GM18519 (cell line): ENCODE results near the gene UMODL1.
"Not testable (repeated sequence)": the region's sequence is repeated elsewhere in the genome, so short reads cannot be mapped to it uniquely, and the experiment has no call there.

Experiments
- ATAC-seq: cut with Tn5 transposase; IDR thresholded peaks from one replicate; pipeline ENCODE4 v1.9.1; 2021; ENCODE audit warnings: mild to moderate bottlenecking, moderate library complexity; ENCODE audit not compliant: unreplicated experiment, low FRiP score

UMODL1 gene

GRCh38 chr21:42160111-42160721 lies 89.1 kb downstream of the UMODL1 start:
- ATAC-seq = no peak

GRCh38 chr21:42160765-42161164 lies 89.6 kb downstream of the UMODL1 start:
- no peak for ATAC-seq

DNA sequence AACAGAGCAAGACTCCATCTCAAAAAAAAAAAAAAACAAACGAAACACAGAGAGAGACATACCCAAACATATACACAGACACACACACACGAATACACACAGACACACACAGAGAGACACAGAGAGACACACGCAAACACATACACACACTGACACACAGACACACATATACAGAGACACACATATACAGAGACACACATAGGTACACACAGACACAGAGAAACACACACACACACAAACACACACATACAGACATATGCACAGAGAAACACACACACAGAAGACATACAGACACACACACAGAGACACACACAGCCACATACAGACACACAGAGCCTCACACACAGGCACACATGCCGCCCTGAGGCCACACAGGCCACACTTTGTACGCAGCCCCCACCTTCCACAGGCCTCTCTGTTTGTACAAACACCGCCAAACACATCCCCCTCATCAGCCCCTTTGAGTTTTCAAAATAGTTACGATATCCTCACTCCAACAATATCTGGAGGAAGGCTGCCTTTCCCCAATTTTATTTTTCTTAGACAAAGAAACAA lies 90.4 kb downstream of the UMODL1 start:
- no peak for ATAC-seq

- no peak for ATAC-seq
These were observed 91.0 kb downstream of the UMODL1 start for GRCh38 chr21:42161956-42162681.

DNA sequence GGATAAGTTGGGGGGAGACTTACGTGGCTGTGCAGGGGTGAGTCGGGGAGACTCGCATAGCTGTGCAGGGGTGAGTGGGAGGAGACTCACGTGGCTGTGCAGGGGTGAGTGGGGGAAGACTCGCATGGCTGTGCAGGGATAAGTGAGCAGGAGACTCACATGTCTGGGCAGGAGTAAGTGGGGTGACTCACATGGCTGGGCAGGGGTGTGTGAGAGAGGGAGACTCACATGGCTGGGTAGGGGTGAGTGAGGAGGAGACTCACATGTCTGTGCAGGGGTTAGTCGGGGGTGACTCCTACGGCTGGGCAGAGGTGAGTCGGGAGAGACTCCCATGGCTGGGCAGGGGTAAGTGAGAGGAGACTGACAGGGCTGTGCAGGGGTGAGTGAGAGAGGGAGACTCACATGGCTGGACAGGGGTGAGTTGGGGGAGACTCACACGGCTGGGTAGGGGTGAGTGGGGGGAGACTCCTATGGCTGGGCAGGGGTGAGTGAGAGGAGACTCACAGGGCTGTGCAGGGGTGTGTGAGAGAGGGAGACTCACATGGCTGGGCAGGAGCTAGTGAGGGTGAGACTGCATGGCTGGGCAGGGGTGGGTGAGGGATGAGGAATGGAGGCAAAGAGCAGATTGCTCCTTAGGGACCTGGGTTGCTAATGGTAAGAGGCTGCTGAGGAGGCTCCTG lies 91.9 kb downstream of the UMODL1 start:
- ATAC-seq = no peak

DNA sequence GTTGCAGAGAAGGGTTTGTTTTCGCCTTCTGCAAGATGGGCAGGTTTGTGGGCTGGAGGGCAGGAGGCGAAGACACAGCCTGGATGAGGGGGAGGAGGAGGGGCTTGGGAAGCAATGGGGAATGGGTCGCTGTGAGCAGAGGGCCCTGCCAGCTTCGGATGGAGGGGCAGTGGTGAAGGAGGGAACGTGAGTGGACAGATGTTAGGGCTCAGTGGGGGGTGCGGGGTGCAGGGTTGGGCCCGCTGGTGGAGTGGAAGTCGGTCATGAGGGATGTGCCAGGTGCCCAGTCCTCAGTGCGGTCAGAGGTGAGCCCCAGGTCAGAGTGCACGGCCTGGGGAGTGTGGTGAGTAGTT lies 92.4 kb downstream of the UMODL1 start:
- ATAC-seq = no peak

- no peak for ATAC-seq
These were observed 93.1 kb downstream of the UMODL1 start for GRCh38 chr21:42164064-42164789.

GRCh38 chr21:42164818-42165217 lies 93.7 kb downstream of the UMODL1 start:
- ATAC-seq = no peak

DNA sequence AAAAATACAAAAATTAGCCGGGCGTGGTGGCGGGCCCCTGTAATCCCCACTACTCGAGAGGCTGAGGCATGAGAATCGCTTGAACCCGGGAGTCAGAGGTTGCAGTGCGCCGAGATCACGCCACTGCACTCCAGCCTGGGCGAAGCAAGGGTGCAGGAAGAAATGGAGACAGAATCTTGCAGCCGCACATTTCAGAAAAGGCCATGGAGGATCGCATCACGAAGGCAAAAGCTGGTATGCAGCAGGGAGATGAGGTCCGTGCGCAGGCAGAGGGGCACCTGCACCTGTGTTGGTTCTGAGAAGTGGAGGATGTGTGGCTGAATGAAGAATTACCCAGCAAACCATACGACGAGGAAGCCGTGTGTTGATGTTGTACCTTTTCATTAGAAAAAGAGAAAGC lies 94.8 kb downstream of the UMODL1 start:
- ATAC-seq = no peak

- no peak for ATAC-seq
These were observed 98.6 kb downstream of the UMODL1 start for GRCh38 chr21:42169758-42170157.

- ATAC-seq = no peak
These were observed 100.3 kb downstream of the UMODL1 start for GRCh38 chr21:42171091-42172053.

GRCh38 chr21:42172596-42173483 lies 101.7 kb downstream of the UMODL1 start:
- ATAC-seq = no peak

DNA sequence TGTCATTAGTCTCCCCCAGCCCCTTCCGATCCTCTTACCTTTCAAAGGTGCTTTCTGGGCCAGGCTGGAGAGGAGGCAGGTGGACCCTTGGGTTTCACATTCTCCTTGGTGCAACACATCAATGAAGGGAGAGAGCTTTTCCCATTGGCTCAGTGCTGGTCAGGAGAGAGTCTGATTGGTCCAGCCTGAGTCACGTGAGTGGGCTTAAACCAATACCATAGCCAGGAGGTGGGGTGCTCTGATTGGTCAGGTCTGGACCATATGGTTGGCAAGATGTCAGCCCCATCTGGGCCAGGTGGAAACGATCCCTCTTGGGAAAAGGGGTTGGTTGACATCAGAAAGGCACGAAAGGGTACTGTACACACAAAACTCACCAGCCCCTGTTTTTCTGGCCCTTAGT lies 103.1 kb downstream of the UMODL1 start:
- no peak for ATAC-seq

- no peak for ATAC-seq
These were observed 104.1 kb downstream of the UMODL1 start for GRCh38 chr21:42175110-42175710.

DNA sequence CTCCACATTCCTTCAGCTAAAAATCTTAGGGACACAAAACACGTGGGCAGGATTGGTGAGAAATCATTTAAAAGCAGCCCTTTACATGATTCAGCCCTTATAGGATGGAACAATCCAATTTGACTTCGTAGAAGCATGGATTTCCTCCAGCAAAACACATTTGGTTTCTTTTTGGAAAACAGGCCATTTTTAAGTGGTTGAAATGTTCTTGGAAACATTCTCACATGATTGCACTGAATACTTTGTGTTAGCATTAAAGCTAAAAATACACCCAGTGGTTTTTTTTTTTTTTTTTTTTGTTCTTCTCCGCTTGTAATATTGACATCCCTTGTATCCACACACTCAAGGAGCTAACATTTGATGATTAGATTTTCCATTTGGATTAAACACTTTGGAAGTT lies 105.7 kb downstream of the UMODL1 start:
- ATAC-seq = no peak

GRCh38 chr21:42179316-42179715 lies 108.2 kb downstream of the UMODL1 start:
- no peak for ATAC-seq

DNA sequence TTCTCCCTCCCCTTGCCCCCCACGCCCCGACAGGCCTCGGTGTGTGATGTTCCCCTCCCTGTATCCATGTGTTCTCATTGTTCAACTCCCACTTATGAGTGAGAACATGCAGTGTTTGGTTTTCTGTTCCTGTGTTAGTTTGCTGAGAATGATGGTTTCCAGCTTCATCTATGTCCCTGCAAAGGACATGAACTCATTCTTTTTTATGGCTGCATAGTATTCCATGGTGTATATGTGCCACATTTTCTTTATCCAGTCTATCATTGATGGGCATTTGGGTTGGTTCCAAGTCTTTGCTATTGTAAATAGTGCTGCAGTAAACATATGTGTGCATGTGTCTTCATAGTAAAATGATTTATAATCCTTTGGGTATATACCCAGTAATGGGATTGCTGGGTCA lies 108.9 kb downstream of the UMODL1 start:
- ATAC-seq = not testable (repeated sequence)

DNA sequence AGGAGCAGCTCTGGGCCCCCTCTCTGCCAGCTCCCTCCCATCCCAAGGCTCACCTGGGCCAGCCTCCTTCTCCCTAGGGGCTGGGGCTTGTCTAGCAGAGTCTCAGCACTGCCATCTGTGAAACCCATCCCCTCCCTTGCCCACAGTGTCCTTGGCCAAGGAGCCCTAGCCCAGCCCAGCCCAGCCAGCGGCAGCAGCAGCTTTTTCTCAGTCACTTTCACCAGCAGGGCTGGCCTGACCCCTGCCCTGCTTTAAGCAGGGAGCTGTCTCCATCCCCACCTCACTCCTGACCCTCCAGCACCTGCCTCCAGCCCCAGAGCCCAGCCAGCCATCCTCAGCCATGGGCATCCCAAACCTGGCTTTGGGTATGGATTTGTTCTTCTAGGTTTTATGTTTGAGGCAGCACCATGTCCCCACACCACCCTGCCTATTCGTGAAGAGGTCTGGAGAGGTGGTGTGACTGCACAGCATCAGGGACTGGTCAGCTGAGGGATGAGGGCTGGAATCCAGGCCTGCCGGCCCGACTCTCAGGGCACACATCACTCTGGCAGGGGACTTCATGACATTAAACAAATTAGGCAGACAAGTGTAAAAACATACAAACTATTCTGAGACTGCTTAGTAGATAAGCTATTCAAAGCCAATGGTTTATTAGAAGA lies 111.7 kb downstream of the UMODL1 start:
- no peak for ATAC-seq
